DND-41 (cell line): ENCODE measurements around the gene NDNF.

Experiments
- ATAC-seq: fragments of 200-7000 bp; cut with Tn5 transposase; 3 replicates; pipeline ENCODE4 v1.9.1; 2021; ENCODE audit warnings: low read depth; ENCODE audit not compliant: insufficient read depth
- DNase-seq: peaks from one replicate; pipeline ENCODE4 v3.0.0-alpha.2; 2020
- H2AFZ ChIP-seq: 2 replicates; pipeline ENCODE4 v1.6.0; 2012; ENCODE audit warnings: low read depth, low read length
- H3K27ac ChIP-seq: 2 replicates; pipeline ENCODE4 v1.5.1; 2012; ENCODE audit warnings: low read length, inconsistent platforms
- H3K27me3 ChIP-seq: fragments of 200-600 bp; sonication (generic); 2 replicates; pipeline ENCODE4 v1.6.0; 2012; ENCODE audit warnings: low read length, mild to moderate bottlenecking, inconsistent platforms; ENCODE audit not compliant: insufficient read depth, poor library complexity
- H3K36me3 ChIP-seq: 2 replicates; pipeline ENCODE4 v1.5.1; 2012; ENCODE audit warnings: low read length, inconsistent platforms; ENCODE audit not compliant: insufficient read depth
- H3K4me1 ChIP-seq: 2 replicates; pipeline ENCODE4 v1.5.1; 2012; ENCODE audit warnings: mild to moderate bottlenecking, low read length; ENCODE audit not compliant: insufficient read depth
- H3K4me2 ChIP-seq: 2 replicates; pipeline ENCODE4 v1.6.0; 2012; ENCODE audit warnings: mild to moderate bottlenecking, moderate library complexity, low read length, inconsistent platforms; ENCODE audit not compliant: insufficient read depth
- H3K4me3 ChIP-seq, 2 experiments: fragments of 200-600 bp in 1 of 2; shearing (Covaris generic) in 1 of 2; 2 replicates each; pipeline ENCODE4 v1.5.1; 2012 to 2016; ENCODE audit warnings: inconsistent platforms in 2 of 2, low read length in 2 of 2, mild to moderate bottlenecking in 2 of 2, low read depth in 1 of 2, moderate library complexity in 1 of 2
- H3K79me2 ChIP-seq: 2 replicates; pipeline ENCODE4 v1.6.0; 2012; ENCODE audit warnings: low read length, inconsistent platforms; ENCODE audit not compliant: insufficient read depth
- H3K9ac ChIP-seq: 2 replicates; pipeline ENCODE4 v1.6.0; 2012; ENCODE audit warnings: low read depth, mild to moderate bottlenecking, inconsistent platforms, low read length, moderate library complexity
- H3K9me3 ChIP-seq: 2 replicates; pipeline ENCODE4 v1.5.1; 2012; ENCODE audit warnings: low read length, moderate library complexity, mild to moderate bottlenecking, inconsistent platforms; ENCODE audit not compliant: insufficient read depth, severe bottlenecking
- H4K20me1 ChIP-seq: 2 replicates; pipeline ENCODE4 v1.6.0; 2012; ENCODE audit warnings: low read length; ENCODE audit not compliant: insufficient read depth
- CTCF ChIP-seq: IDR thresholded peaks from 2 replicates; pipeline ENCODE4 v1.5.1; 2012; ENCODE audit warnings: borderline replicate concordance, low read length, moderate library complexity, mild to moderate bottlenecking; ENCODE audit not compliant: poor library complexity, severe bottlenecking; ENCODE audit errors: extremely low read depth
- EZH2 ChIP-seq: IDR thresholded peaks from 3 replicates; pipeline ENCODE4 v1.6.1; 2012; ENCODE audit warnings: borderline replicate concordance, low read depth, mild to moderate bottlenecking, moderate library complexity, low read length, inconsistent platforms; ENCODE audit not compliant: severe bottlenecking

NDNF gene

GRCh38 chr4:121030131-121030530 is 42.2 kb downstream of the NDNF start:
- Histone ChIP-seq H3K79me2 (no peaks in the 10 kb centered on the region), H3K9me3 (no peaks in the 10 kb centered on the region), H3K36me3 (no peaks in the 10 kb centered on the region), H4K20me1 (no peaks in the 10 kb centered on the region), H3K4me2 (no peak overlapping the region), H3K4me3 (no peak overlapping the region), H2AFZ (no peak overlapping the region), H3K9ac (no peak overlapping the region), H3K4me1 (no peaks in the 10 kb centered on the region), H3K27ac (no peak overlapping the region), H3K27me3 (peaks cover 3% of the 10 kb centered on the region)
- ATAC-seq = no peak
- TF ChIP-seq EZH2 (no peak), CTCF (no peak)
- no peak for DNase-seq

GRCh38 chr4:121026034-121026433 is 46.3 kb downstream of the NDNF start:
- H4K20me1 ChIP-seq = no peaks in the 10 kb centered on the region
- no peaks in the 10 kb centered on the region for H3K36me3 ChIP-seq
- no peak overlapping the region for H2AFZ ChIP-seq
- no peak overlapping the region for H3K9ac ChIP-seq
- no peak for DNase-seq
- H3K9me3 ChIP-seq = no peaks in the 10 kb centered on the region
- no peak for ATAC-seq
- no peak overlapping the region for H3K27ac ChIP-seq
- TF ChIP-seq CTCF (no peak), EZH2 (no peak)
- no peak overlapping the region for H3K4me3 ChIP-seq
- no peaks in the 10 kb centered on the region for H3K4me1 ChIP-seq
- H3K79me2 ChIP-seq = no peaks in the 10 kb centered on the region
- H3K27me3 ChIP-seq = no peaks in the 10 kb centered on the region
- H3K4me2 ChIP-seq = no peak overlapping the region

GRCh38 chr4:121025540-121025939 is 46.8 kb downstream of the NDNF start:
- Histone ChIP-seq H3K4me2 (no peak overlapping the region), H3K4me1 (no peaks in the 10 kb centered on the region), H2AFZ (no peak overlapping the region), H3K9me3 (no peaks in the 10 kb centered on the region), H3K27me3 (no peaks in the 10 kb centered on the region), H3K4me3 (no peak overlapping the region), H3K36me3 (no peaks in the 10 kb centered on the region), H3K79me2 (no peaks in the 10 kb centered on the region), H4K20me1 (no peaks in the 10 kb centered on the region), H3K9ac (no peak overlapping the region), H3K27ac (no peak overlapping the region)
- no peak for DNase-seq
- ATAC-seq = no peak
- TF ChIP-seq CTCF (no peak), EZH2 (no peak)

GRCh38 chr4:121018543-121018942 is 53.8 kb downstream of the NDNF start:
- no peaks in the 10 kb centered on the region for H3K4me1 ChIP-seq
- H3K4me2 ChIP-seq = no peak overlapping the region
- H3K27ac ChIP-seq = no peak overlapping the region
- no peak overlapping the region for H3K9ac ChIP-seq
- DNase-seq = no peak
- no peaks in the 10 kb centered on the region for H3K9me3 ChIP-seq
- TF ChIP-seq EZH2 (no peak), CTCF (no peak)
- ATAC-seq = no peak
- no peaks in the 10 kb centered on the region for H4K20me1 ChIP-seq
- H3K36me3 ChIP-seq = no peaks in the 10 kb centered on the region
- H3K27me3 ChIP-seq = no peaks in the 10 kb centered on the region
- H3K4me3 ChIP-seq = no peak overlapping the region
- H2AFZ ChIP-seq = no peak overlapping the region
- H3K79me2 ChIP-seq = no peaks in the 10 kb centered on the region
